Tibial nerve (tissue), 4 donors: Measurements from ENCODE around the gene LRRC59. TPM values are rescaled to one million over a fixed set of nuclear protein-coding genes. Genes with fewer than 3 reads are reported as not detected.
A peak's percentile ranks its signal among the peaks of the same experiment; 100 is the strongest.

ENCODE experiments used
- DNase-seq, 2 donors: peaks; one replicate each; pipeline ENCODE4 v3.0.0-alpha.2; 2019; ENCODE audit warnings: low spot score in 2 of 2
- H3K27ac ChIP-seq, 4 donors: fragments of 200-600 bp; sonication (generic) in 3 of 4; one replicate each; pipeline ENCODE4 v1.5.1; 2017 to 2019; ENCODE audit warnings: mild to moderate bottlenecking in 1 of 4
- H3K27me3 ChIP-seq, 2 donors: fragments of 200-600 bp; sonication (generic) in 1 of 2; one replicate each; pipeline versions ENCODE4 v1.5.1 to v1.6.0; 2017 to 2019
- H3K36me3 ChIP-seq, 3 donors: fragments of 200-600 bp; sonication (generic); one replicate each; pipeline ENCODE4 v1.5.1; 2018 to 2019
- H3K4me1 ChIP-seq, 4 donors: fragments of 200-600 bp; sonication (generic) in 3 of 4; one replicate each; pipeline ENCODE4 v1.5.1; 2017 to 2019
- H3K4me3 ChIP-seq, 4 donors: fragments of 200-600 bp; sonication (generic) in 3 of 4; one replicate each; pipeline ENCODE4 v1.5.1; 2017 to 2019; ENCODE audit warnings: mild to moderate bottlenecking in 1 of 4, moderate library complexity in 1 of 4
- H3K9me3 ChIP-seq, 4 donors: fragments of 200-600 bp; sonication (generic) in 3 of 4; one replicate each; pipeline ENCODE4 v1.5.1; 2017 to 2019
- EP300 ChIP-seq, 2 donors: sonication (generic); formaldehyde crosslinking; IDR thresholded peaks; one replicate each; pipeline ENCODE4 v1.6.1; 2017; ENCODE audit warnings: antibody characterized with exemption in 2 of 2, mild to moderate bottlenecking in 1 of 2
- POLR2A ChIP-seq, 2 donors: fragments of 450-650 bp; IDR thresholded peaks; one replicate each; pipeline ENCODE4 v1.6.1; 2017; ENCODE audit warnings: antibody characterized with exemption in 2 of 2, mild to moderate bottlenecking in 2 of 2, moderate library complexity in 2 of 2
- WGBS, 2 donors: methylation state at CpG; one replicate each; pipeline ENCODE4 v1.1.5; 2018; 5-methylcytosine and 5-hydroxymethylcytosine counted together
- total RNA-seq, 4 donors: library from RNA; depleted of rRNA; stranded (reverse); fragments of >200 nt; gene quantifications; one replicate each; pipeline ENCODE4 v1.1.0, GENCODE V29; 2016
- TF ChIP-seq, protein P1 (sequence below), 5 experiments: fragments of 200-600 bp in 3 of 5; fragments of 450-650 bp in 2 of 5; sonication (generic) in 3 of 5; IDR thresholded peaks; one replicate each; pipeline ENCODE4 v1.5.1; 2016 to 2019; ENCODE audit warnings: antibody characterized with exemption in 5 of 5, mild to moderate bottlenecking in 3 of 5, moderate library complexity in 2 of 5

Gene LRRC59
- total RNA-seq, 4 donors from 2014 or later = 26.0 to 72.6 (median 36.3) TPM

GRCh38 chr17:50372222-50372757 lies 25.0 kb downstream of the LRRC59 start:
- Histone ChIP-seq H3K4me3 (peak overlapping the region; percentile 51 to 89 (median 72)), H3K4me1 (peaks cover 0 to 26% (median 16%) of the 10 kb centered on the region in 4 donors), H3K27me3 (no peaks in the 10 kb centered on the region), H3K27ac (peak overlapping the region; percentile 83 to 97 (median 96)), H3K9me3 (no peaks in the 10 kb centered on the region), H3K36me3 (peaks cover 0 to 32% (median 23%) of the 10 kb centered on the region in 3 donors)
- no peak for DNase-seq
- TF ChIP-seq, protein P1, sequence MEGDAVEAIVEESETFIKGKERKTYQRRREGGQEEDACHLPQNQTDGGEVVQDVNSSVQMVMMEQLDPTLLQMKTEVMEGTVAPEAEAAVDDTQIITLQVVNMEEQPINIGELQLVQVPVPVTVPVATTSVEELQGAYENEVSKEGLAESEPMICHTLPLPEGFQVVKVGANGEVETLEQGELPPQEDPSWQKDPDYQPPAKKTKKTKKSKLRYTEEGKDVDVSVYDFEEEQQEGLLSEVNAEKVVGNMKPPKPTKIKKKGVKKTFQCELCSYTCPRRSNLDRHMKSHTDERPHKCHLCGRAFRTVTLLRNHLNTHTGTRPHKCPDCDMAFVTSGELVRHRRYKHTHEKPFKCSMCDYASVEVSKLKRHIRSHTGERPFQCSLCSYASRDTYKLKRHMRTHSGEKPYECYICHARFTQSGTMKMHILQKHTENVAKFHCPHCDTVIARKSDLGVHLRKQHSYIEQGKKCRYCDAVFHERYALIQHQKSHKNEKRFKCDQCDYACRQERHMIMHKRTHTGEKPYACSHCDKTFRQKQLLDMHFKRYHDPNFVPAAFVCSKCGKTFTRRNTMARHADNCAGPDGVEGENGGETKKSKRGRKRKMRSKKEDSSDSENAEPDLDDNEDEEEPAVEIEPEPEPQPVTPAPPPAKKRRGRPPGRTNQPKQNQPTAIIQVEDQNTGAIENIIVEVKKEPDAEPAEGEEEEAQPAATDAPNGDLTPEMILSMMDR (IDR thresholded peaks at IDR 0.05) = no peak
- TF ChIP-seq POLR2A (IDR thresholded peaks at IDR 0.05) = no peak
- no peak for TF ChIP-seq EP300 (IDR thresholded peaks at IDR 0.05)
- WGBS, 2 donors = 18 to 22% methylated on average over 14 of the region's 14 CpGs

- Histone ChIP-seq H3K4me1 (peaks cover 0 to 26% (median 16%) of the 10 kb centered on the region in 4 donors), H3K4me3 (no peak overlapping the region), H3K36me3 (peaks cover 0 to 40% (median 23%) of the 10 kb centered on the region in 3 donors), H3K27ac (no peak overlapping the region), H3K27me3 (no peaks in the 10 kb centered on the region), H3K9me3 (no peaks in the 10 kb centered on the region)
- 92 to 94% methylated on average over 2 of the region's 2 CpGs for WGBS, 2 donors
- no peak for TF ChIP-seq EP300 (IDR thresholded peaks at IDR 0.05)
- TF ChIP-seq, protein P1 (IDR thresholded peaks at IDR 0.05) = no peak
- no peak for TF ChIP-seq POLR2A (IDR thresholded peaks at IDR 0.05)
- no peak for DNase-seq
Measured at GRCh38 chr17:50371526-50371925, 25.8 kb downstream of the LRRC59 start.

DNA sequence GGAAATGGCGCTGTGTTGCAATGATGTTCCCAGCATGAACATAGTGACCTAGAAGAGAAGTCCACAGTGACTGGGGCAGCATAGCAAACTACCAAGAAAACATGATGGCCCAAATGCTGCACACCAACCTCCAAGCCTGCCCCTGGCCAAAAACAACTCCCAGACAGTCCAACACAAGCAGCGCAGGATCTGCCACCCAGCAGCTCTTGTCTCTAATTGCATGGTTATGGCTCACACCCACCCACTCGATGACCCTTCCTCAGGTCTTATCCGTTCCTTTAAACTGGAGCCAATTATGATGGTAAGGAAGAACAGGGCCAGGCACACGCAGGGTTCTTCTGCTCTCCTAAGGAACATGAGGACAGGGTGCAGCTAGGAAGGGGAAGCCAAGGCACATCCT lies 27.3 kb downstream of the LRRC59 start:
- Histone ChIP-seq H3K27me3 (no peaks in the 10 kb centered on the region), H3K4me1 (peaks cover 0 to 26% (median 16%) of the 10 kb centered on the region in 4 donors), H3K36me3 (peaks cover 0 to 54% (median 28%) of the 10 kb centered on the region in 3 donors), H3K4me3 (no peak overlapping the region), H3K27ac (no peak overlapping the region), H3K9me3 (no peaks in the 10 kb centered on the region)
- WGBS, 2 donors = 85 to 95% methylated on average over 5 of the region's 5 CpGs
- TF ChIP-seq POLR2A (IDR thresholded peaks at IDR 0.05) = no peak
- TF ChIP-seq, protein P1 (IDR thresholded peaks at IDR 0.05) = no peak
- no peak for TF ChIP-seq EP300 (IDR thresholded peaks at IDR 0.05)
- no peak for DNase-seq

GRCh38 chr17:50367401-50367800 lies 29.9 kb downstream of the LRRC59 start:
- no peaks in the 10 kb centered on the region for H3K9me3 ChIP-seq
- H3K36me3 ChIP-seq = peaks cover 0 to 61% (median 28%) of the 10 kb centered on the region in 3 donors
- 77 to 100% methylated on average over 1 of the region's 1 CpG for WGBS, 2 donors
- H3K4me1 ChIP-seq = peaks cover 0 to 40% (median 26%) of the 10 kb centered on the region in 4 donors
- TF ChIP-seq POLR2A (IDR thresholded peaks at IDR 0.05) (no peak), EP300 (IDR thresholded peaks at IDR 0.05) (no peak)
- TF ChIP-seq, protein P1 (IDR thresholded peaks at IDR 0.05) = no peak
- no peak overlapping the region for H3K27ac ChIP-seq
- H3K27me3 ChIP-seq = no peaks in the 10 kb centered on the region
- DNase-seq = no peak
- no peak overlapping the region for H3K4me3 ChIP-seq

DNA sequence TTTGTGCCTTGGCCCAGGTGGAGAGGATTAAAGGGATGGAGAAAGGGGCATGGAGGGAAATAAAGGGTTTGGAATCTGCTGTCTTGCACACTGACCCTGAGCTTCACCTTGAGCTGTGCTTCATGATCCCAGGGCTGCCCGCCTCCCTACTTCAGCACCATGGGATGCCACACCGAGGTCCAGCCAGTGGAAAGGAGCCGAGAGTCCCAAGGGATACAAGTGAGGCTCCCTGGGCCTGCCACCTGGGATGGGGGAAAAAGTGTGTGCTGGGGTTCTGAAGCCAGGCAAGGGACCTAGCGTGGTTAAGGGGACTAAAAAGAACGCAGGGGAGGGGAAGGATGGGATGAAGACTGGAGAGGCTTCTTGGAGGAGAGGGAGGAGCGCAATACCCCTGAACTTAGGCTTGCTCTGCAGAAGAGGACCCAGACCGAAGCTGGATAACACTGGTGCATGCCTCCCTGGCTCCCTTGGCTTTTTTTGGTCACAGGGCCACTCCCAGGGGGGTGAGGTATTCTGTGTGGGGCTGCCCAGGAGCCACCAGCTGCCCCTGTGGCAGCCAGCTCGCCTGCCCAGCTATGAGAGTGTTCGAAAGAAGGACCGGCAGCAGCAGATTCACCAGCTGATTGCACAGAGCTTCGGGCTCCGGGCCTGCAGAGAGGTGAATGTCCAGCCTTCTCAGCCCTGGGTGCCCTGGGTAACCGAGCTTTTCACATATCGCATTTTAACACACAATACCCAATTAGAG lies 31.5 kb downstream of the LRRC59 start:
- H3K9me3 ChIP-seq = no peaks in the 10 kb centered on the region
- peaks cover 0 to 28% (median 17%) of the 10 kb centered on the region in 4 donors for H3K4me1 ChIP-seq
- WGBS, 2 donors = 85 to 86% methylated on average over 14 of the region's 14 CpGs
- DNase-seq = no peak
- H3K36me3 ChIP-seq = peaks cover 0 to 63% (median 28%) of the 10 kb centered on the region in 3 donors
- no peak overlapping the region for H3K4me3 ChIP-seq
- H3K27ac ChIP-seq = no peak overlapping the region
- no peaks in the 10 kb centered on the region for H3K27me3 ChIP-seq
- TF ChIP-seq POLR2A (IDR thresholded peaks at IDR 0.05) = no peak
- TF ChIP-seq, protein P1 (IDR thresholded peaks at IDR 0.05) = no peak
- no peak for TF ChIP-seq EP300 (IDR thresholded peaks at IDR 0.05)
